Frontal cortex (tissue), 4 donors: Measurements from ENCODE around the gene FUT7. TPM values are rescaled to one million over a fixed set of nuclear protein-coding genes. Genes with fewer than 3 reads are reported as not detected.

Experiments
- DNase-seq, 2 donors: peaks; one replicate each; pipeline ENCODE4 v3.0.0; 2012; ENCODE audit warnings: low spot score in 2 of 2
- FAIRE-seq: peaks from 2 replicates; lab custom pipeline; 2012; peaks lifted over from hg19 to GRCh38; lab: Jason Lieb, UNC
- total RNA-seq: library from RNA; depleted of rRNA; stranded (reverse); fragments of >200 nt; gene quantifications from one replicate; pipeline ENCODE4 v1.2.3, GENCODE V29; 2014
- donor health status: control.
- donor health status: control.
- donor health status: control.

FUT7 gene
- total RNA-seq, 1 donor from 2014 or later: not detected

GRCh38 chr9:137021979-137022661 lies 9.8 kb downstream of the FUT7 start:
- no peak for FAIRE-seq

GRCh38 chr9:137021568-137021978 lies 10.3 kb downstream of the FUT7 start:
- DNase-seq (no peak), FAIRE-seq (no peak)

More at GRCh38 chr9:137021979-137022661, 9.8 kb downstream of the FUT7 start:
- peak; percentile 62 to 74 for DNase-seq

- DNase-seq: no peak
- no peak for FAIRE-seq
These were observed 10.9 kb downstream of the FUT7 start for GRCh38 chr9:137020771-137021567.

- FAIRE-seq: no peak
- no peak for DNase-seq
These were observed 11.8 kb downstream of the FUT7 start for GRCh38 chr9:137019891-137020683.

- DNase-seq: no peak
- no peak for FAIRE-seq
These were observed 12.9 kb downstream of the FUT7 start for GRCh38 chr9:137018761-137019559.

- FAIRE-seq (no peak), DNase-seq (no peak)
These were observed 13.9 kb downstream of the FUT7 start for GRCh38 chr9:137017791-137018497.

GRCh38 chr9:137017071-137017470 lies 14.8 kb downstream of the FUT7 start:
- no peak for FAIRE-seq
- no peak for DNase-seq

GRCh38 chr9:137016436-137016835 lies 15.5 kb downstream of the FUT7 start:
- FAIRE-seq (no peak), DNase-seq (no peak)

- FAIRE-seq: no peak
- no peak for DNase-seq
These were observed 15.9 kb downstream of the FUT7 start for GRCh38 chr9:137015976-137016375.

GRCh38 chr9:137015540-137015930 lies 16.4 kb downstream of the FUT7 start:
- FAIRE-seq (no peak), DNase-seq (no peak)

GRCh38 chr9:137014776-137015539 lies 16.9 kb downstream of the FUT7 start:
- FAIRE-seq (no peak), DNase-seq (no peak)

GRCh38 chr9:137014166-137014565 lies 17.7 kb downstream of the FUT7 start:
- DNase-seq (no peak), FAIRE-seq (no peak)

GRCh38 chr9:137013571-137013940 lies 18.3 kb downstream of the FUT7 start:
- FAIRE-seq (no peak), DNase-seq (no peak)

GRCh38 chr9:137012694-137013570 lies 19.0 kb downstream of the FUT7 start:
- DNase-seq (no peak), FAIRE-seq (no peak)

GRCh38 chr9:137011907-137012675 lies 19.8 kb downstream of the FUT7 start:
- no peak for FAIRE-seq
- no peak for DNase-seq

- FAIRE-seq (no peak), DNase-seq (no peak)
These were observed 20.7 kb downstream of the FUT7 start for GRCh38 chr9:137011156-137011555.
